NCI-H446 treated with DMSO at 0.1 percent for 48 hours (cell line): ENCODE data around the gene EPM2AIP1.
"Not testable (repeated sequence)": the region's sequence is repeated elsewhere in the genome, so short reads cannot be mapped to it uniquely, and the experiment has no call there.

Experiments
- DNase-seq: peaks from one replicate; lab custom pipeline; 2025; lab: John Stamatoyannopoulos, UW

Gene EPM2AIP1

GRCh38 chr3:36993326-36994283 lies 674 bp upstream of the EPM2AIP1 start, which contains the start of gene MLH1:
MLH1 (plus strand) TSS chr3:36993518; CDS start chr3:36993548, 30 bp downstream.
- DNase-seq: no peak

GRCh38 chr3:36991923-36992805 lies 767 bp downstream of the EPM2AIP1 start:
- DNase-seq: no peak

- DNase-seq: no peak
Observed at GRCh38 chr3:36991147-36991546, 1.8 kb downstream of the EPM2AIP1 start.

GRCh38 chr3:36989568-36989967 lies 3.4 kb downstream of the EPM2AIP1 start:
- no peak for DNase-seq

GRCh38 chr3:36989005-36989404 lies 3.9 kb downstream of the EPM2AIP1 start:
- no peak for DNase-seq

- no peak for DNase-seq
Observed at GRCh38 chr3:36988356-36988755, 4.6 kb downstream of the EPM2AIP1 start.

- DNase-seq: no peak
Observed at GRCh38 chr3:36981006-36981405, 11.9 kb downstream of the EPM2AIP1 start.

GRCh38 chr3:36973139-36973538 lies 19.8 kb downstream of the EPM2AIP1 start:
- no peak for DNase-seq

GRCh38 chr3:36972163-36972562 lies 20.8 kb downstream of the EPM2AIP1 start:
- DNase-seq: no peak

GRCh38 chr3:36969540-36970432 lies 23.1 kb downstream of the EPM2AIP1 start:
- no peak for DNase-seq

GRCh38 chr3:36969085-36969484 lies 23.8 kb downstream of the EPM2AIP1 start:
- no peak for DNase-seq

GRCh38 chr3:36965440-36965839 lies 27.5 kb downstream of the EPM2AIP1 start:
- no peak for DNase-seq

GRCh38 chr3:36964817-36965216 lies 28.1 kb downstream of the EPM2AIP1 start:
- no peak for DNase-seq

- no peak for DNase-seq
Observed at GRCh38 chr3:36964331-36964730, 28.6 kb downstream of the EPM2AIP1 start.

GRCh38 chr3:36963008-36963407 lies 29.9 kb downstream of the EPM2AIP1 start:
- not testable (repeated sequence) for DNase-seq

- DNase-seq: no peak
Observed at GRCh38 chr3:36960502-36960901, 32.4 kb downstream of the EPM2AIP1 start.

GRCh38 chr3:36959821-36960220 lies 33.1 kb downstream of the EPM2AIP1 start:
- DNase-seq: peak; percentile 57

GRCh38 chr3:36957862-36958686 lies 34.9 kb downstream of the EPM2AIP1 start:
- DNase-seq: no peak

GRCh38 chr3:36957063-36957462 lies 35.9 kb downstream of the EPM2AIP1 start:
- no peak for DNase-seq

GRCh38 chr3:36956155-36956554 lies 36.8 kb downstream of the EPM2AIP1 start:
- no peak for DNase-seq
